Measurements from ENCODE around the gene AQP11. TPM values are rescaled to one million over a fixed set of nuclear protein-coding genes. Genes with fewer than 3 reads are reported as not detected.
"Not testable (repeated sequence)": the region's sequence is repeated elsewhere in the genome, so short reads cannot be mapped to it uniquely, and the experiment has no call there.

Gene AQP11
- total and polyA plus RNA-seq, 4 donors: 3.7 to 11.7 (median 9.2) TPM

DNA sequence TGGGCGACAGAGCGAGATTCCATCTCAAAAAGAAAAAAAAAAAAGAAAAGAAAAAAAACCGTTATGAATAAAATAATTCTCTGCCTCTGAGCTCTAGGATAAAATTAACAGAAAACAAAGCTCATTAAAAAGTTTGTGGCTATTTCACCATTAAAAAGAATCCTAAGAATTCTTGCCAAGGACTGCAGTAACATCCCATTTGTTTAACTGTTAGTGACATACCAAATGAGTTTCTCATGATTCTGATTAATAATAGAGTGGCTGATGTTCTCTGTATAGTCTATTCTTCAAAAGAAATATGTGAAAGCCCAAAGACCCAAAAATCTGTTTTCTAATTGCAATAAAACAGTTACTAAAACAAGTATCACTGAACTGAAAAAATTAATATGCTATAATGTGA is 28.1 kb downstream of the AQP11 start:
- H3K4me3 ChIP-seq (ENCODE audit: low read depth, low read length): no peak overlapping the region
- H3K4me1 ChIP-seq (ENCODE audit: control insufficient read depth, insufficient read depth, low read length): no peaks in the 10 kb centered on the region
- peaks cover 23% of the 10 kb centered on the region for H3K36me3 ChIP-seq (ENCODE audit: control insufficient read depth, insufficient read depth, low read length)
- H3K27ac ChIP-seq (ENCODE audit: low read depth, low read length): no peak overlapping the region
- no peaks in the 10 kb centered on the region for H3K27me3 ChIP-seq (ENCODE audit: control insufficient read depth, insufficient read depth, low read length)
- no CpG with 5 or more reads among the region's 3 CpGs for WGBS (ENCODE audit: insufficient coverage)
- no peaks in the 10 kb centered on the region for H3K9me3 ChIP-seq (ENCODE audit: control insufficient read depth, insufficient read depth, low read length)
- no peak for DNase-seq (ENCODE audit: low read depth in 4 of 6, low spot score in 6 of 6)

- Histone ChIP-seq H3K4me3 (ENCODE audit: low read depth, low read length) (no peak overlapping the region), H3K27ac (ENCODE audit: low read depth, low read length) (no peak overlapping the region), H3K4me1 (ENCODE audit: control insufficient read depth, insufficient read depth, low read length) (no peaks in the 10 kb centered on the region), H3K36me3 (ENCODE audit: control insufficient read depth, insufficient read depth, low read length) (peaks cover 32% of the 10 kb centered on the region), H3K27me3 (ENCODE audit: control insufficient read depth, insufficient read depth, low read length) (no peaks in the 10 kb centered on the region), H3K9me3 (ENCODE audit: control insufficient read depth, insufficient read depth, low read length) (no peaks in the 10 kb centered on the region)
- WGBS (ENCODE audit: insufficient coverage): 83% methylated on average over 2 of the region's 3 CpGs
- DNase-seq (ENCODE audit: low read depth in 4 of 6, low spot score in 6 of 6): peak in 5 of 6 donors; percentile 18 to 87 (median 52)
These were observed 29.9 kb downstream of the AQP11 start for GRCh38 chr11:77619576-77620198.

GRCh38 chr11:77630157-77630710 is 40.5 kb downstream of the AQP11 start:
- Histone ChIP-seq H3K27ac (ENCODE audit: low read depth, low read length) (no peak overlapping the region), H3K4me3 (ENCODE audit: low read depth, low read length) (no peak overlapping the region)
- no CpG with 5 or more reads among the region's 4 CpGs for WGBS (ENCODE audit: insufficient coverage)

GRCh38 chr11:77633926-77634325 is 44.2 kb downstream of the AQP11 start:
- WGBS (ENCODE audit: insufficient coverage): 100% methylated on average over 1 of the region's 5 CpGs
- peaks cover 14% of the 10 kb centered on the region for H3K4me1 ChIP-seq (ENCODE audit: control insufficient read depth, insufficient read depth, low read length)
- H3K27ac ChIP-seq (ENCODE audit: low read depth, low read length): not testable (repeated sequence)

More at GRCh38 chr11:77630157-77630710, 40.5 kb downstream of the AQP11 start:
- DNase-seq (ENCODE audit: low read depth in 4 of 6, low spot score in 6 of 6): peak in 1 of 6 donors; percentile 2
- Histone ChIP-seq H3K9me3 (ENCODE audit: control insufficient read depth, insufficient read depth, low read length) (no peaks in the 10 kb centered on the region), H3K4me1 (ENCODE audit: control insufficient read depth, insufficient read depth, low read length) (no peaks in the 10 kb centered on the region), H3K36me3 (ENCODE audit: control insufficient read depth, insufficient read depth, low read length) (peaks cover 9% of the 10 kb centered on the region), H3K27me3 (ENCODE audit: control insufficient read depth, insufficient read depth, low read length) (no peaks in the 10 kb centered on the region)

DNA sequence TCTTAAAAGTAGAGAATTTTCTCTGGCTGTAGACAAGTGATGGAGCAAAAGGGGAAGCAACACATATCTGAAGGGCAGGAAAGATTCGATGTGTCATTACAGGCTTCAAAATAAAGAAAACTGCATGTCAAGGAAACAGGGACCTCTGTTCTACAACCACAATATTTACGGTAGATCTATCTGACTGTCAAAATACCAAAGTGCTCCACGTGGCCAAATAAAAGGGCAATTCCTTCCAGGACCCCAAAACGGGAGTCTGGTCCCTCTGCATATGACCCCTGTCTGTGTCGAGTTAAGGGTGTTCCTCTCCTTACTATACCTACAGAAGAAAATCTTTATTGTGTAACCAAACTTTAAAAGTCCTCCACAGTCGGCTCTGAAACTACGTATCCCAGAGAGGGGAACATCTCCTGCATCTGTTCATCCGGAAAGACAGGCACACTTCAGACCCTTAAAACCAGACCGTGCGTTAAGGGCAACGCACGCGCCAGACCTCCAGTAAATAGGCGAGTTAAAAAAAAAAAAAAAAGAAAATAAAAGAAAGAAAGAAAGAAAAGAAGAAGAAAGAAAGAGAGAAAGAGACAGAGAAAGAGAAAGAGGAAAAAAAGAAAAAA is 47.1 kb downstream of the AQP11 start:
- Histone ChIP-seq H3K27ac (ENCODE audit: low read depth, low read length) (no peak overlapping the region), H3K9me3 (ENCODE audit: control insufficient read depth, insufficient read depth, low read length) (no peaks in the 10 kb centered on the region), H3K36me3 (ENCODE audit: control insufficient read depth, insufficient read depth, low read length) (no peaks in the 10 kb centered on the region), H3K27me3 (ENCODE audit: control insufficient read depth, insufficient read depth, low read length) (no peaks in the 10 kb centered on the region), H3K4me3 (ENCODE audit: low read depth, low read length) (peak overlapping the region; percentile 95), H3K4me1 (ENCODE audit: control insufficient read depth, insufficient read depth, low read length) (peaks cover 14% of the 10 kb centered on the region)
- DNase-seq (ENCODE audit: low read depth in 4 of 6, low spot score in 6 of 6): peak in 1 of 6 donors; percentile 6
- WGBS (ENCODE audit: insufficient coverage): no CpG with 5 or more reads among the region's 14 CpGs

More at GRCh38 chr11:77633926-77634325, 44.2 kb downstream of the AQP11 start:
- DNase-seq (ENCODE audit: low read depth in 4 of 6, low spot score in 6 of 6); H3K4me3 ChIP-seq (ENCODE audit: low read depth, low read length); H3K36me3 ChIP-seq (ENCODE audit: control insufficient read depth, insufficient read depth, low read length); H3K9me3 ChIP-seq (ENCODE audit: control insufficient read depth, insufficient read depth, low read length); H3K27me3 ChIP-seq (ENCODE audit: control insufficient read depth, insufficient read depth, low read length): not testable (repeated sequence)

- no peaks in the 10 kb centered on the region for H3K36me3 ChIP-seq (ENCODE audit: control insufficient read depth, insufficient read depth, low read length)
- H3K4me1 ChIP-seq (ENCODE audit: control insufficient read depth, insufficient read depth, low read length): peaks cover 14% of the 10 kb centered on the region
- H3K27me3 ChIP-seq (ENCODE audit: control insufficient read depth, insufficient read depth, low read length): no peaks in the 10 kb centered on the region
- DNase-seq (ENCODE audit: low read depth in 4 of 6, low spot score in 6 of 6): peak; percentile 72 to 97 (median 78)
- H3K9me3 ChIP-seq (ENCODE audit: control insufficient read depth, insufficient read depth, low read length): no peaks in the 10 kb centered on the region
- WGBS (ENCODE audit: insufficient coverage): 0% methylated on average over 36 of the region's 41 CpGs
- H3K27ac ChIP-seq (ENCODE audit: low read depth, low read length): peak within 1 kb of the TSS; percentile 92
- peak within 1 kb of the TSS; percentile 95 for H3K4me3 ChIP-seq (ENCODE audit: low read depth, low read length)
These were observed 47.8 kb downstream of the AQP11 start, which contains the start of gene CLNS1A for GRCh38 chr11:77637345-77638165. TSS of gene CLNS1A (minus strand) at chr11:77637794. CDS start at chr11:77637714, 80 bp downstream.

- Histone ChIP-seq H3K36me3 (ENCODE audit: control insufficient read depth, insufficient read depth, low read length) (no peaks in the 10 kb centered on the region), H3K4me3 (ENCODE audit: low read depth, low read length) (no peak overlapping the region), H3K4me1 (ENCODE audit: control insufficient read depth, insufficient read depth, low read length) (peaks cover 4% of the 10 kb centered on the region), H3K27ac (ENCODE audit: low read depth, low read length) (no peak overlapping the region), H3K9me3 (ENCODE audit: control insufficient read depth, insufficient read depth, low read length) (no peaks in the 10 kb centered on the region), H3K27me3 (ENCODE audit: control insufficient read depth, insufficient read depth, low read length) (no peaks in the 10 kb centered on the region)
- WGBS (ENCODE audit: insufficient coverage): 78% methylated on average over 1 of the region's 2 CpGs
- DNase-seq (ENCODE audit: low read depth in 4 of 6, low spot score in 6 of 6): no peak
These were observed 52.5 kb downstream of the AQP11 start for GRCh38 chr11:77642228-77642627.

GRCh38 chr11:77644887-77645286 is 55.1 kb downstream of the AQP11 start:
- Histone ChIP-seq H3K27ac (ENCODE audit: low read depth, low read length) (no peak overlapping the region), H3K36me3 (ENCODE audit: control insufficient read depth, insufficient read depth, low read length) (no peaks in the 10 kb centered on the region), H3K4me3 (ENCODE audit: low read depth, low read length) (no peak overlapping the region), H3K9me3 (ENCODE audit: control insufficient read depth, insufficient read depth, low read length) (no peaks in the 10 kb centered on the region), H3K4me1 (ENCODE audit: control insufficient read depth, insufficient read depth, low read length) (no peaks in the 10 kb centered on the region), H3K27me3 (ENCODE audit: control insufficient read depth, insufficient read depth, low read length) (no peaks in the 10 kb centered on the region)
- 82% methylated on average over 1 of the region's 1 CpG for WGBS (ENCODE audit: insufficient coverage)
- DNase-seq (ENCODE audit: low read depth in 4 of 6, low spot score in 6 of 6): no peak

DNA sequence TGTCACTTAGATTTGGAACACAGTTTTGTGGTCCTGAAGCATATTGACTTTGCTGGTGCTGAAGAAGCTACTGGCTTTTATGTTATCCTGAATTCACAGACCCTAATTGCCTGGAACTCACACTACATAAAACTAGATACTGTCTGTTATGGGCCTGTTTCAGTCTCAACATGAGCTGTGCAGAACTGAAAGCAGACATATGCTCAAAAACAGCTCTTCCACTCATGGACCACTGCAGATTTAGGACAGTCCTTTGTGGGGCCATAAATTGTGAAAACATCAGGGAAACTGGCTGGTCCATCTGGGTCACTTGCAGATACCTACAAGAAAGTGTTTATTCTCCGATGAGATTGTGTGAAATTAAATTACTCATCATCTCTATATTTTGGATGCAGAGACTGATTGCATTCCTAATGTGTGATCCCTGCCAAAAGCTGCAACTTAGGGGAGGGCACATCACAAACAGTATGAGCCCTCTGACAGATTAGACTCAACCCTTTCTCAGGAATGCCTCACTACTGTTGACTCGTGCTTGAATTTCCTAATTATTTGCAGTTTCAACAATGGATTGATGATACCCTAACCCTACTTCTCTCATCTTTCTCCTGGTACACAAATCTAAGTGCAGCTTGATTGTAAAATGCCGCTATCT is 58.0 kb downstream of the AQP11 start:
- Histone ChIP-seq H3K27me3 (ENCODE audit: control insufficient read depth, insufficient read depth, low read length) (no peaks in the 10 kb centered on the region), H3K36me3 (ENCODE audit: control insufficient read depth, insufficient read depth, low read length) (no peaks in the 10 kb centered on the region), H3K9me3 (ENCODE audit: control insufficient read depth, insufficient read depth, low read length) (no peaks in the 10 kb centered on the region), H3K4me1 (ENCODE audit: control insufficient read depth, insufficient read depth, low read length) (no peaks in the 10 kb centered on the region), H3K4me3 (ENCODE audit: low read depth, low read length) (no peak overlapping the region), H3K27ac (ENCODE audit: low read depth, low read length) (no peak overlapping the region)
- WGBS (ENCODE audit: insufficient coverage): 57% methylated on average over 1 of the region's 3 CpGs
- DNase-seq (ENCODE audit: low read depth in 4 of 6, low spot score in 6 of 6): peak in 2 of 6 donors; percentile 4 to 17
